Left ventricle myocardium superior (tissue), 1 donor: Measurements from ENCODE around the gene AUNIP. TPM values are rescaled to one million over a fixed set of nuclear protein-coding genes. Genes with fewer than 3 reads are reported as not detected.
A peak's percentile ranks its signal among the peaks of the same experiment; 100 is the strongest.
"Not testable (repeated sequence)": the region's sequence is repeated elsewhere in the genome, so short reads cannot be mapped to it uniquely, and the experiment has no call there.

Experiments
- ATAC-seq: fragments of 200-7000 bp; cut with Tn5 transposase; one replicate; pipeline ENCODE4 v1.9.1; 2020; ENCODE audit warnings: mild to moderate bottlenecking, moderate library complexity
- DNase-seq: peaks from one replicate; pipeline ENCODE4 v3.0.0-alpha.2; 2020
- intact Hi-C: fragments of 100-400 bp; cut with micrococcal nuclease; formaldehyde crosslinking; loops from one replicate; pipeline ENCODE4 v1.11.0; 2022
- total RNA-seq: library from RNA; stranded (reverse); fragmentation: NEBNext Ultra II Directional; extraction: Animal tissue kit (Norgen Biotek cat#: 25700); gene quantifications from one replicate; pipeline ENCODE4 v1.2.1, GENCODE V29; 2021
- donor health status: DM: no; HTN: yes; CAD: no; lungs with severe emphysema.

The AUNIP gene
- total RNA-seq, 1 donor from 2014 or later = not detected

GRCh38 chr1:25839808-25840207, 19.4 kb downstream of the AUNIP start:
- intact Hi-C loops, ATAC-seq: not testable (repeated sequence)

GRCh38 chr1:25837262-25837875, 21.9 kb downstream of the AUNIP start:
- ATAC-seq (peak; percentile 16), DNase-seq (no peak)
- intact Hi-C loops = no loop called here

More at GRCh38 chr1:25839808-25840207, 19.4 kb downstream of the AUNIP start:
- not testable (repeated sequence) for DNase-seq

- ATAC-seq (peak; percentile 41), DNase-seq (no peak)
- intact Hi-C loops = no loop called here
These were observed 22.6 kb downstream of the AUNIP start for GRCh38 chr1:25836695-25837094.

GRCh38 chr1:25834894-25835293, 24.4 kb downstream of the AUNIP start:
- DNase-seq = no peak
- ATAC-seq = no peak
- intact Hi-C loops = no loop called here

- intact Hi-C loops = no loop called here
- no peak for ATAC-seq
- DNase-seq = no peak
These were observed 26.1 kb downstream of the AUNIP start for GRCh38 chr1:25833158-25833557.

GRCh38 chr1:25832336-25833037, 26.8 kb downstream of the AUNIP start:
- ATAC-seq (no peak), DNase-seq (no peak)

GRCh38 chr1:25831569-25832196, 27.6 kb downstream of the AUNIP start:
- ATAC-seq (no peak), DNase-seq (no peak)
- intact Hi-C loops = no loop called here

More at GRCh38 chr1:25832336-25833037, 26.8 kb downstream of the AUNIP start:
- intact Hi-C loops = no loop called here

GRCh38 chr1:25829046-25829445, 30.2 kb downstream of the AUNIP start:
- DNase-seq (no peak), ATAC-seq (peak; percentile 14)
- intact Hi-C loops = no loop called here

- ATAC-seq = no peak
- DNase-seq = no peak
- intact Hi-C loops = no loop called here
These were observed 30.8 kb downstream of the AUNIP start for GRCh38 chr1:25828491-25828890.

GRCh38 chr1:25826571-25826970, 32.7 kb downstream of the AUNIP start:
- no peak for DNase-seq
- no peak for ATAC-seq
- intact Hi-C loops = no loop called here

GRCh38 chr1:25825605-25826004, 33.7 kb downstream of the AUNIP start:
- intact Hi-C loops = no loop called here
- no peak for ATAC-seq
- DNase-seq = no peak

GRCh38 chr1:25821630-25822091, 37.6 kb downstream of the AUNIP start:
- intact Hi-C loops = no loop called here

GRCh38 chr1:25821112-25821476, 38.2 kb downstream of the AUNIP start:
- DNase-seq (no peak), ATAC-seq (no peak)
- intact Hi-C loops = no loop called here

More at GRCh38 chr1:25821630-25822091, 37.6 kb downstream of the AUNIP start:
- ATAC-seq (peak; percentile 5), DNase-seq (no peak)

GRCh38 chr1:25820247-25821111, 38.8 kb downstream of the AUNIP start:
- ATAC-seq (peak; percentile 59), DNase-seq (peak; percentile 68)
- intact Hi-C loops = no loop called here

GRCh38 chr1:25819491-25820246, 39.6 kb downstream of the AUNIP start, which contains the start of gene MTFR1L:
Gene MTFR1L (plus strand): TSS chr1:25819954. CDS start chr1:25823105, 3,151 bp downstream.
- ATAC-seq = peak; percentile 91
- intact Hi-C loops = no loop called here
- DNase-seq = peak; percentile 94

GRCh38 chr1:25818569-25818968, 40.7 kb downstream of the AUNIP start:
- ATAC-seq (no peak), DNase-seq (no peak)
- intact Hi-C loops = no loop called here

- DNase-seq = no peak
- intact Hi-C loops = no loop called here
These were observed 41.3 kb downstream of the AUNIP start for GRCh38 chr1:25817840-25818501.

GRCh38 chr1:25816112-25816718, 43.0 kb downstream of the AUNIP start:
- DNase-seq = no peak
- no peak for ATAC-seq
- intact Hi-C loops = no loop called here

More at GRCh38 chr1:25817840-25818501, 41.3 kb downstream of the AUNIP start:
- no peak for ATAC-seq
